Measurements from ENCODE around the gene CCDC154.
"Not testable (repeated sequence)": the region's sequence is repeated elsewhere in the genome, so short reads cannot be mapped to it uniquely, and the experiment has no call there.

DNA sequence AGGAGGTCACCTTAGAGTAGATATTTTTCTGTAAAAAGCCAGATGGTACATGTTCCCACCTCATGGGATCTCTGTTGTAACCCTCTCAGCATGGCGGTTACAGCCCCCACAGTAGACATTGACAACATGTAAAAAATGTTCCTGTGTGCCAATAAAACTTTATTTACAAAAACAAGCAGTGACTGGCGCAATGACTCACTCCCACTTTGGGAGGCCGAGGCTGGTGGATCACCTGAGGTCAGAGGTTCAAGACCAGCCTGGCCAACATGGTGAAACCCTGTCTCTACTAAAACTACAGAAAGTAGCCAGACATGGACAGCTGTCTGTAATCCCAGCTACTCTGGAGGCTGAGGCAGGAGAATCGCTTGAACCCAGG is 4.7 kb downstream of the CCDC154 start:
- not testable (repeated sequence) for TF ChIP-seq CTCF, POLR2A (IDR thresholded peaks at IDR 0.05)
